NCI-H82 (cell line): ENCODE data around the gene MTFMT.
A peak's percentile ranks its signal among the peaks of the same experiment; 100 is the strongest.
"Not testable (repeated sequence)": the region's sequence is repeated elsewhere in the genome, so short reads cannot be mapped to it uniquely, and the experiment has no call there.

ENCODE experiments used
- DNase-seq: peaks from one replicate; lab custom pipeline; 2025; lab: John Stamatoyannopoulos, UW

The MTFMT gene

GRCh38 chr15:65038836-65039235, 9.4 kb upstream of the MTFMT start:
- DNase-seq, result no peak

- DNase-seq, result no peak
Observed at GRCh38 chr15:65038428-65038827, 9.0 kb upstream of the MTFMT start.

GRCh38 chr15:65037309-65037708, 7.9 kb upstream of the MTFMT start:
- no peak for DNase-seq

- no peak for DNase-seq
Observed at GRCh38 chr15:65034719-65035118, 5.3 kb upstream of the MTFMT start.

- peak; percentile 69 for DNase-seq
Observed at GRCh38 chr15:65033659-65034269, 4.3 kb upstream of the MTFMT start.

GRCh38 chr15:65032801-65033537, 3.5 kb upstream of the MTFMT start:
- peak; percentile 90 for DNase-seq

GRCh38 chr15:65029736-65030208, 333 bp upstream of the MTFMT start:
- DNase-seq, result no peak

- DNase-seq, result no peak
Observed at GRCh38 chr15:65028338-65028737, 1.1 kb downstream of the MTFMT start.

- DNase-seq, result no peak
Observed at GRCh38 chr15:65027593-65027992, 1.8 kb downstream of the MTFMT start.

- no peak for DNase-seq
Observed at GRCh38 chr15:65026756-65027155, 2.7 kb downstream of the MTFMT start.

- no peak for DNase-seq
Observed at GRCh38 chr15:65021488-65021887, 8.0 kb downstream of the MTFMT start.

- no peak for DNase-seq
Observed at GRCh38 chr15:65020419-65020818, 9.0 kb downstream of the MTFMT start.

- DNase-seq, result not testable (repeated sequence)
Observed at GRCh38 chr15:65011198-65011597, 18.2 kb downstream of the MTFMT start.

- peak; percentile 17 for DNase-seq
Observed at GRCh38 chr15:65008983-65009382, 20.5 kb downstream of the MTFMT start.

- no peak for DNase-seq
Observed at GRCh38 chr15:65006876-65007275, 22.6 kb downstream of the MTFMT start.

GRCh38 chr15:65004993-65005392, 24.4 kb downstream of the MTFMT start:
- DNase-seq, result no peak

- DNase-seq, result no peak
Observed at GRCh38 chr15:64997745-64998375, 31.6 kb downstream of the MTFMT start.

GRCh38 chr15:64997066-64997465, 32.4 kb downstream of the MTFMT start:
- DNase-seq, result no peak

GRCh38 chr15:64993290-64993689, 36.1 kb downstream of the MTFMT start:
- no peak for DNase-seq

GRCh38 chr15:64991536-64992135, 37.8 kb downstream of the MTFMT start:
- DNase-seq, result peak; percentile 21

GRCh38 chr15:64990168-64990470, 39.3 kb downstream of the MTFMT start:
- no peak for DNase-seq

GRCh38 chr15:64989416-64990167, 39.8 kb downstream of the MTFMT start, which contains the start of gene SPG21:
Gene SPG21 (minus strand): TSS chr15:64989914. CDS start chr15:64983569, 6,345 bp downstream.
- DNase-seq, result peak; percentile 96
